Measurements from ENCODE around the gene RNASEH2A. TPM values are rescaled to one million over a fixed set of nuclear protein-coding genes. Genes with fewer than 3 reads are reported as not detected.

RNASEH2A gene
- polyA plus RNA-seq, 1 donor from 2014 or later, result 28.2 TPM

GRCh38 chr19:12782174-12782423 lies 24.3 kb upstream of the RNASEH2A start:
- H3K4me2 ChIP-seq (ENCODE audit: low read length), result no peak overlapping the region
- H2AFZ ChIP-seq (ENCODE audit: low read depth, low read length), result peak overlapping the region; percentile 31
- H3K9me2 ChIP-seq (ENCODE audit: insufficient read depth, low read length), result no peaks in the 10 kb centered on the region
- no peaks in the 10 kb centered on the region for H3K36me3 ChIP-seq (ENCODE audit: insufficient read depth, low read length)
- H3K9ac ChIP-seq (ENCODE audit: low read length), result peak overlapping the region; percentile 85
- H3K9me3 ChIP-seq (ENCODE audit: low read length), result no peaks in the 10 kb centered on the region
- H3K27me3 ChIP-seq (ENCODE audit: insufficient read depth, low read depth, low read length), result no peaks in the 10 kb centered on the region
- H3K79me2 ChIP-seq (replicated peaks; ENCODE audit: insufficient read depth, low read length), result no peaks in the 10 kb centered on the region
- H4K20me1 ChIP-seq (ENCODE audit: insufficient read depth), result no peaks in the 10 kb centered on the region
- H3K27ac ChIP-seq (ENCODE audit: low read length), result peak overlapping the region; percentile 70
- no peak for TF ChIP-seq EZH2 (IDR thresholded peaks at IDR 0.05; ENCODE audit: borderline replicate concordance, insufficient read depth, low read length, poor library complexity, severe bottlenecking)
- no peak for TF ChIP-seq CTCF (IDR thresholded peaks at IDR 0.05; ENCODE audit: poor library complexity, severe bottlenecking)
- H3K4me3 ChIP-seq (ENCODE audit: low read length), result peak overlapping the region; percentile 75
- no peaks in the 10 kb centered on the region for H3F3A ChIP-seq (ENCODE audit: insufficient read depth, low read length, poor library complexity, severe bottlenecking)

DNA sequence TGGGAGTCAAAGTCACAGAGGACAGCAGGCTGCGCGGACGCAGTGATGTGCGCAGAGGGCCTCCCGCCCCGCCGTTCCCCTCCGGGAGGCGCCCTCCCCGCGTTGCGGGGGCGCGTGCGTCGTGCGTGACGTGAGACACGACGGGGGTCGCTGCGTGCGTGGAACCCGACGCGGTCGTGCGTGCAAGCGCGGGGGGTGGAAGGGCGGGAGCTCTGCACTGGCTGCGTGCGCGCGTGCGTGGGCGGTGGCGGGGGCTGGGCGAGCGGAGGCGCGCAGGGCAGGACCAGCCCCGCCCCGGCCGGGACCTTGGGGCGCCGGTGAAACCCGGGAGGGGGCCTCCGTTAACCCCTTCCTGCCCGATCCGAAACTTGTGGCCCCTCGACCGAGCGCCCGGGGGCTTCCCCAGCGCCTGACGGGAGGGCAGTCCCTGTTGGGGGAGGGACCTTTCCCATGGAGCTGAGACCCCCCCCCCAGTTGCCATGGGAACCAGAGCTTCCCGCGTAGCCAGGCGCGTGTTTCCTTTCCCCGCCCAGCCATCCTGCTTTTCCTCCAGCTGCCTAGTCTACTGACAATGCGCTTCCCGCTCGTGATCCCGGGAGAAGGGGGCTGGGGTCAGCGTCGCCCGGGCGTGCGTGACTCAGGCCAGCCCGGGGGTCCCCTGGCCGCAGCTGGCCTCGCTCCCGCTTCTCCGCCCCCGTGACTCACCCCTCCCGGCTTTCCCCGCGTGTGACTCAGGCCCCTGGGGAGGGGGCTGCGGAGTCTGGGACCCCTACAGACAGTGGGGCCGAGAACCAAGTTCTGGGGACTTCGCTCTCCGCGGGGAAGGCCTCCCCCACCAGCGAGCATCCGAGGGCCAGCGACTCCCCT lies 23.7 kb upstream of the RNASEH2A start:
- Histone ChIP-seq H4K20me1 (ENCODE audit: insufficient read depth) (no peaks in the 10 kb centered on the region), H2AFZ (ENCODE audit: low read depth, low read length) (peak overlapping the region; percentile 31)
- TF ChIP-seq POLR2AphosphoS5 (IDR thresholded peaks at IDR 0.05), result peak; percentile 52
- TF ChIP-seq MXI1 (conservative IDR thresholded peaks at IDR 0.05; ENCODE audit: poor library complexity, severe bottlenecking), result peak; percentile 92
- TF ChIP-seq EZH2 (IDR thresholded peaks at IDR 0.05; ENCODE audit: borderline replicate concordance, insufficient read depth, low read length, poor library complexity, severe bottlenecking), result no peak
- TF ChIP-seq EP300 (conservative IDR thresholded peaks at IDR 0.05; ENCODE audit: poor library complexity, severe bottlenecking), result peak; percentile 68
- TF ChIP-seq RAD21 (conservative IDR thresholded peaks at IDR 0.05), result no peak
- peak; percentile 36 for TF ChIP-seq CTCF (IDR thresholded peaks at IDR 0.05; ENCODE audit: poor library complexity, severe bottlenecking)
- TF ChIP-seq SMC3 (conservative IDR thresholded peaks at IDR 0.05; ENCODE audit: poor library complexity), result peak; percentile 24
- TF ChIP-seq REST (IDR thresholded peaks at IDR 0.05; ENCODE audit: borderline replicate concordance), result peak; percentile 78
- no peak for TF ChIP-seq TAF1 (IDR thresholded peaks at IDR 0.05; ENCODE audit: low read depth)

More for the DNA sequence above, 23.7 kb upstream of the RNASEH2A start:
- peak overlapping the region; percentile 75 for H3K4me3 ChIP-seq (ENCODE audit: low read length)
- peak overlapping the region; percentile 85 for H3K9ac ChIP-seq (ENCODE audit: low read length)
- H3K9me2 ChIP-seq (ENCODE audit: insufficient read depth, low read length), result no peaks in the 10 kb centered on the region
- H3F3A ChIP-seq (ENCODE audit: insufficient read depth, low read length, poor library complexity, severe bottlenecking), result no peaks in the 10 kb centered on the region
- peak overlapping the region; percentile 70 for H3K27ac ChIP-seq (ENCODE audit: low read length)
- no peaks in the 10 kb centered on the region for H3K9me3 ChIP-seq (ENCODE audit: low read length)
- no peaks in the 10 kb centered on the region for H3K27me3 ChIP-seq (ENCODE audit: insufficient read depth, low read depth, low read length)
- H3K79me2 ChIP-seq (replicated peaks; ENCODE audit: insufficient read depth, low read length), result no peaks in the 10 kb centered on the region
- peak overlapping the region; percentile 70 for H3K4me2 ChIP-seq (ENCODE audit: low read length)
- H3K36me3 ChIP-seq (ENCODE audit: insufficient read depth, low read length), result no peaks in the 10 kb centered on the region

All from neural cell (in vitro differentiated cells).